ENCODE data around the gene INKA1. TPM values are rescaled to one million over a fixed set of nuclear protein-coding genes. Genes with fewer than 3 reads are reported as not detected.
A peak's percentile ranks its signal among the peaks of the same experiment; 100 is the strongest.

INKA1 gene
- total RNA-seq, 1 experiment from 2014 or later = 2.3 TPM

DNA sequence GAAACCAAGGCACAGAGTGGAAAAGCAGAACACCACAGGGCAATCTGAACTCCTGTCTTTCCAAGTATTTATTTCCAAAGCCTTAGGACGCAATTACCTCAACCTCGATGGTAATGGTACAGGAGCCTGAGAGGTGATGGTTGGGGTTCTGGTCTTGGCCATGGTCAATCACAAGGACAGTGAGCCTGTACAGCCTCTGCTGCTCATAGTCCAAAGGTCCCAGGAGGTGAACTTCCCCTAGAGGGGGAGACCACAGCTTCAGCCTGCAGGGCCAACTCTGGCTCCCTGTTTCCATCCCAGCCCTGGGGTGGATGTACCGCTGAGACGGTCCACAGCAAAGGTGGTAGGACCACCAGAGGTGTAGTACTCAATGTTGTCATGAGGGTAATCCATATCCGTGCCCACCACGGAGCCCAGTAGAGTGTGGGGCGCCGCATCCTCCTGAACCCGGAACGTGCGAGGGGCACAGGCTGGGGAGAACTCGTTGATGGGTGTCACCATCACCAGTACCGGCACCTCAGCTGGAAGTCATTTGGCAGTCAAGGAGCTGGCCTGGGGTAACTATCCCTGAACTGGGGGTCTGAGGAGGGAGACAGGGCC lies 9.5 kb upstream of the INKA1 start:
- H3K27me3 ChIP-seq (ENCODE audit: control insufficient read depth, insufficient read depth, low read length) = peaks cover 2% of the 10 kb centered on the region; the same call in 1 of the 2 replicates
- DNase-seq = no peak
- no peak overlapping the region for H3K4me3 ChIP-seq (ENCODE audit: insufficient read depth, low read depth, low read length)
- no peaks in the 10 kb centered on the region for H3K36me3 ChIP-seq (replicated peaks; ENCODE audit: control insufficient read depth, insufficient read depth, low read length)

DNA sequence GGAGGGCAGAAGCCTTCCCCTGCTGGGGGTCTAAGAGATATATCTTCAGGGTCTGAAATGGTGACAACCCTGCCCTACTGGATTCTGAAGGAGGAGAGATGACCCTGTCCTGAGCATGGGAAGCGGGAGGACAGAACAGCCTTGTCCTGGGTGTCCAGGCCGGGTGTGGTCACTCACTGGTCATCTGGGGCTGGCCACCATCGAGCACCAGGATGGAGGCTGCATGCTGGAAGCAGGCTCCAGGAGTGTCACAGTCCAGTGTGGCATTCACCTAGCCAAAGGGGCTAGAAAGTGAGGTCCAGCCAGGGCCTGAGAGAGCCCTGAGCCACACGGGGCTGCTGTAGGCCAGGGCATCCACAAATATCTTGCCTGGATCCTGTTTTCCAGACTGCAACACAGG lies 8.6 kb upstream of the INKA1 start:
- Histone ChIP-seq H3K36me3 (replicated peaks; ENCODE audit: control insufficient read depth, insufficient read depth, low read length) (no peaks in the 10 kb centered on the region), H3K4me3 (ENCODE audit: insufficient read depth, low read depth, low read length) (no peak overlapping the region), H3K27me3 (ENCODE audit: control insufficient read depth, insufficient read depth, low read length) (peaks cover 2% of the 10 kb centered on the region; the same call in 1 of the 2 replicates)
- peak; percentile 21 for DNase-seq

GRCh38 chr3:49794926-49795905 lies 7.8 kb upstream of the INKA1 start:
- Histone ChIP-seq H3K4me3 (ENCODE audit: insufficient read depth, low read depth, low read length) (no peak overlapping the region), H3K27me3 (ENCODE audit: control insufficient read depth, insufficient read depth, low read length) (peaks cover 2% of the 10 kb centered on the region; the same call in 1 of the 2 replicates), H3K36me3 (replicated peaks; ENCODE audit: control insufficient read depth, insufficient read depth, low read length) (no peaks in the 10 kb centered on the region)
- DNase-seq = peak; percentile 42

- no peaks in the 10 kb centered on the region for H3K36me3 ChIP-seq (replicated peaks; ENCODE audit: control insufficient read depth, insufficient read depth, low read length)
- no peak overlapping the region for H3K4me3 ChIP-seq (ENCODE audit: insufficient read depth, low read depth, low read length)
- no peak for DNase-seq
- peaks cover 12% of the 10 kb centered on the region for H3K27me3 ChIP-seq (ENCODE audit: control insufficient read depth, insufficient read depth, low read length)
Observed at GRCh38 chr3:49799105-49799504, 4.0 kb upstream of the INKA1 start.

DNA sequence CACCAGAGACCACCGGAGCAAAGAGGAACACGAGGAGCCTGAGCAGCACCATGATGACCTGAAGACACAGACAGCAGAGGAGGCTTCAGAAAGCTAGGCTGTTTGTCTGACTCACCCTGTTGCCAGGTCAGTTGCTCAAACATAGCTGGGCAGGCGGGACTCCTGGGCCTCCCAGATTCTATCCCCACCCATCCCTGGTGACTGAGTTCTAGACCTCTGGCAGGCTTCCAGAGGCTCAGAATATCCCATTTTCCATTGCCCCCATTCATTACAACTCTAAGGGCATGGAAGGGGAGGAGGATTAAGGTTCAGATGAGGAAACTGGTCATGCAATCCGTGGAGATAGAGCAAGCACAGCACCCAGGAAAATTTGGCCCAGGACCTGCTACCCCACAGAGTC lies 3.3 kb upstream of the INKA1 start, which contains the start of gene CDHR4:
TSS of gene CDHR4 (minus strand) at position 113 of the 400 bp plus-strand sequence. CDS start at position 52, 61 bp downstream.
- peak; percentile 20 for DNase-seq

DNA sequence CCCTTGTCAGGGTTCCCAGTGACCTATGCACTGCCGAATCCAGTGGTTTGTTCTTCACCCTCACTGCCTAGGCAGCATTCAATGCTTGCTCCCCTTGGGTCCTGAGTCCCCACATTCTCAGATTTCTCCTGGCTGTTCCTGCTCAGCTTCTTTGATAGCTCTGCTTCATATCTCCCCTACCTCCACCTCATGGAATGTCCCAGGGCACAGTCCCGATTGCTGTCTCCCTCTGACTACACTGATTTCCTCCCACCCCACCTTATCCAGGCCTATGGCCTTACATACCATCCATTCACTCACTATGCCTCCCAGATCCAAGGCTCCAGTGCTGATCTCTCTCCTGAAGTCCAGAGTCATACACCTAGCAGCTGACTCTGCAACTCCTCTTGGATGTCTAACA lies 1.9 kb upstream of the INKA1 start:
- Histone ChIP-seq H3K36me3 (replicated peaks; ENCODE audit: control insufficient read depth, insufficient read depth, low read length) (no peaks in the 10 kb centered on the region), H3K27me3 (ENCODE audit: control insufficient read depth, insufficient read depth, low read length) (peaks cover 17% of the 10 kb centered on the region), H3K4me3 (ENCODE audit: insufficient read depth, low read depth, low read length) (no peak overlapping the region)
- peak; percentile 31 for DNase-seq

More for the DNA sequence above, 3.3 kb upstream of the INKA1 start, which contains the start of gene CDHR4:
- no peaks in the 10 kb centered on the region for H3K36me3 ChIP-seq (replicated peaks; ENCODE audit: control insufficient read depth, insufficient read depth, low read length)
- peaks cover 17% of the 10 kb centered on the region for H3K27me3 ChIP-seq (ENCODE audit: control insufficient read depth, insufficient read depth, low read length)
- no peak within 1 kb of the TSS for H3K4me3 ChIP-seq (ENCODE audit: insufficient read depth, low read depth, low read length)

DNA sequence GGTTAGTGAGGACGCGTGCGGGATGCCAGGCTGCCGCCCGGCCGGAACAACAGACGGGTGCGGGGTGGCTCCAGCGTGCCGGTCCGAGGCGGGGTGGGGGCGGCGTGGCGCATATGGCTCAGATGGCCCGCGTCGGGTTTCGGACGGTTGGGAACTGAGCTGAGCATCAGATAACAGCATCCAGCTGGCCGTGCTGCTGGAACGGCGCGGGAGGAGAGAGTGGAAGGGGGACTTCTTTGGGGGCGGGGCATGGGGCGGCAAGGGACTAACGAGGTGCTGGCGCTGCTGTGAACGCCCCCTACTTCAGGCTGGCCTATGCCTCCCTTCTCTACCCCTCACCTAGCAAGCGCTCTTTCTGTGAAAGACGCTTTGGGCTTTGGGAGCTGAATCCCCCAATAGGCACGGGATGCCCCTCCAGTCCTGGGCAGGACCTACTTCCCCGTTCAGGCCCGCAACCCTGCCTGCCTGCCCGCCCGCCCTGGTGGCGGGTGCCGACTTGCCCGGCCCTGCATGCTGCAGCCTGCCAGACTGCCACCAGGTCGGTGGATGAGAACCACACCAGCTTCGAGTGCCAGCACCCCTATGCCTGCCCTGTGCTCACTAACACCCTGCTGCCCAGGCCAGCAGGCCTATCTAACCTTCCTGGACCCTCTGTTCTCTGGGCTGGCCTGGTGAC lies 542 bp downstream of the INKA1 start:
- Histone ChIP-seq H3K4me3 (ENCODE audit: insufficient read depth, low read depth, low read length) (peak overlapping the region; percentile 79), H3K27me3 (ENCODE audit: control insufficient read depth, insufficient read depth, low read length) (peaks cover 17% of the 10 kb centered on the region), H3K36me3 (replicated peaks; ENCODE audit: control insufficient read depth, insufficient read depth, low read length) (no peaks in the 10 kb centered on the region)
- peak; percentile 89 for DNase-seq

DNA sequence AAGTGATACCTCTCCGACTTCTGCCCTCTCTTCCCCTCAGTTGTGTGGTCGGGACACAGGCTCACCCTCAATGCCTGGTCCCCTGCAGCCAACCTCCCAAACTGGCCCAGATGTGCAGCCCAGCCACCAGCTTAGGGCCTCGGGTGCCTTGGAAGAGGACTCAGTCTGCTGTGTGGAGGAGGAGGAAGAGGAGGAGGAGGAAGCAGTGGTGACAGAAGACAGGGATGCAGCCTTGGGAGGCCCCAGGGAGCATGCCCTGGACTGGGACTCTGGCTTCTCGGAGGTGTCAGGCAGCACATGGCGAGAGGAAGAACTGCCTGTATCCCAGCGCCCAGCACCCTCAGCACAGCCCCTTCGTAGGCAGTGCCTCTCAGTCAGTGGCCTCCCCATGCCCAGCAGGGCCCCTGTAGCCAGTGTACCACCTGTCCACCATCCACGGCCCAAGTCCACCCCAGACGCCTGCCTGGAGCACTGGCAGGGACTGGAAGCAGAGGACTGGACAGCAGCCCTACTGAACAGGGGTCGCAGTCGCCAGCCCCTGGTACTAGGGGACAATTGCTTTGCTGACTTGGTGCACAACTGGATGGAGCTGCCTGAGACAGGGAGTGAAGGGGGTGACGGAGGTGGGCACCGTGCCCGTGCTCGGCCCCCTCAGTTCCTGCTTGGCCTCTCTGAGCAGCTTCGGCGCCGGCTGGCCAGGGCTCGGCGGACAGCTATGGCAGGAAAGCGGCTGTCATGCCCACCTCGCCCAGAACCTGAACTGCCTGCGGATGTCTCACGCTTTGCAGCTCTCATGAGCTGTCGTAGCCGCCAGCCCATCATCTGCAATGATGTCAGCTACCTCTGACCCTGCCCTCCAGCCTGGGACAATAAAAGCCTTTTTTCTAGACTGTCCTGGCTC lies 1.3 kb downstream of the INKA1 start:
- H3K4me3 ChIP-seq (ENCODE audit: insufficient read depth, low read depth, low read length) = no peak overlapping the region
- no peaks in the 10 kb centered on the region for H3K36me3 ChIP-seq (replicated peaks; ENCODE audit: control insufficient read depth, insufficient read depth, low read length)
- DNase-seq = peak; percentile 43
- peaks cover 17% of the 10 kb centered on the region for H3K27me3 ChIP-seq (ENCODE audit: control insufficient read depth, insufficient read depth, low read length)

GRCh38 chr3:49805367-49805782 lies 2.3 kb downstream of the INKA1 start:
- DNase-seq = no peak
- no peak overlapping the region for H3K4me3 ChIP-seq (ENCODE audit: insufficient read depth, low read depth, low read length)
- peaks cover 17% of the 10 kb centered on the region for H3K27me3 ChIP-seq (ENCODE audit: control insufficient read depth, insufficient read depth, low read length)
- H3K36me3 ChIP-seq (replicated peaks; ENCODE audit: control insufficient read depth, insufficient read depth, low read length) = no peaks in the 10 kb centered on the region

GRCh38 chr3:49805897-49806701 lies 3.0 kb downstream of the INKA1 start:
- H3K36me3 ChIP-seq (replicated peaks; ENCODE audit: control insufficient read depth, insufficient read depth, low read length) = no peaks in the 10 kb centered on the region
- H3K27me3 ChIP-seq (ENCODE audit: control insufficient read depth, insufficient read depth, low read length) = peaks cover 17% of the 10 kb centered on the region
- no peak overlapping the region for H3K4me3 ChIP-seq (ENCODE audit: insufficient read depth, low read depth, low read length)
- DNase-seq = peak; percentile 72

DNA sequence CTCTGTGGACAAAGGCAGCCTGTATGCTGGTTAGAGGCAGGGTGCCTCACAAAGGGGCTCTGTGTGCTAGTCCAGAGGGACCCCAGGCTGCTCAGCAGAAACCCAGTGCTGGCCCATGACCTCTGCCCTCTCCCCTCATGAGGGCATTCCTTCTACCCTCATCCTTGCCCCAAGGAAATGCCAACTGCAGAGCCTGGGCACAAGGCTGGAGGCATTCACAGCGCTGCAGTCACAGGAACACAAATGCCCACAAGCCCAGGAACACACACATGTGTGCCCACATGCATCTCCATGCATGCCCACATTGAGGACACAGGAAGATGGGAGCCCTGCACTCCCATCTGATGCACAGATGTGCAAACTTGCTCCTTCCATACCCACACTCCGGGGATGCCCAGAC lies 3.8 kb downstream of the INKA1 start:
- H3K4me3 ChIP-seq (ENCODE audit: insufficient read depth, low read depth, low read length) = no peak overlapping the region
- no peak for DNase-seq
- no peaks in the 10 kb centered on the region for H3K36me3 ChIP-seq (replicated peaks; ENCODE audit: control insufficient read depth, insufficient read depth, low read length)
- peaks cover 15% of the 10 kb centered on the region for H3K27me3 ChIP-seq (ENCODE audit: control insufficient read depth, insufficient read depth, low read length)

DNA sequence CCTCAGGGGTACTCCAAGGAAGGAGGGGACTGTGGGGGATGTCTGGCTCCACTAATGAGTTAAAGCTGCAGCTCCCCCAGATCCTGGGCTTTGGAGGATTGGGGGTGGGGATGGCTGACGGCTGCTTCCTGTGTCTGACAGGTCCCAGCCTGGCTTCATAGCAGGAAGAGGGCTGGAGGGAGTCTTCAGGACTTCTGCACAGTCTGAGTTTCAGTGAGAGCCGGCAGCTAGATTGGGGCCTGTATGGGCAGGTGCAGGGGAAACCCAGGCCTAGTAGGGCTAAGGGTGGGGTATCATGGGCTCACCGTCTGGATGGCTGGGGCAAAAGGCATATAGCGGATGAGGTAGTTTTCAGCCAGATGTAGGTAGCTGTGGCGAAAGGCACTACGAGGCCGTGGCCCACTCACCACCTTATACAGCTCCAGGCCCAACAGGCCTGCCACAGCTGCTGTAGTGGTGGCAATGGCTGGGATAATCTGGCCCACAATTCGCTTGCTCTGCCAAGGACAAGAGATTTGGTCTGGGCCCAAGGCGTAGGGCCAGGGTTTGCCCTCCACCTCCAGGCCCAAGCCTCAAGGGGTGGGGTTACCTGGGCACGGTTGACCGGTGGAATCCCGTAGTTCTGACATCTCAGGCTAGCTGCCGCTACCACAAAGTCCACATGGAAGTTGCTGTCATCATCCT lies 4.5 kb downstream of the INKA1 start:
- no peak overlapping the region for H3K4me3 ChIP-seq (ENCODE audit: insufficient read depth, low read depth, low read length)
- no peaks in the 10 kb centered on the region for H3K36me3 ChIP-seq (replicated peaks; ENCODE audit: control insufficient read depth, insufficient read depth, low read length)
- peak; percentile 17 for DNase-seq
- H3K27me3 ChIP-seq (ENCODE audit: control insufficient read depth, insufficient read depth, low read length) = peaks cover 14% of the 10 kb centered on the region

All from H7 (cell line).